GM18502 (cell line): Measurements from ENCODE around the gene ZNF771.
"Not testable (repeated sequence)": the region's sequence is repeated elsewhere in the genome, so short reads cannot be mapped to it uniquely, and the experiment has no call there.

Source experiments
- ATAC-seq: cut with Tn5 transposase; IDR thresholded peaks from one replicate; pipeline ENCODE4 v1.9.1; 2021; ENCODE audit warnings: mild to moderate bottlenecking; ENCODE audit not compliant: unreplicated experiment, poor library complexity

Gene ZNF771

DNA sequence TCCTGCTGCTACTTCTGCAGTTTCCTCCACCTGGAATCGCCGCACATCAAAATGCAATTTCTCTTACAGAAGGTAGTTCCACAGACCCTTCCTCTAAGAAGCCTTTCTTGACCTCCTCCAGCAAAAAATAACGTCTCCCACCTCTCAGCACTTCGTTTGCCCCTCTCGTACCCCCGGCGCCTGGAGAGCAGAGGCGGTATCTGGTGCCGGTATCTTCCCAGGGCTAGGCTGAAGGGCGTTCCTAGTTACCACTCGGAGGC, 21.9 kb downstream of the ZNF771 start:
- no peak for ATAC-seq

DNA sequence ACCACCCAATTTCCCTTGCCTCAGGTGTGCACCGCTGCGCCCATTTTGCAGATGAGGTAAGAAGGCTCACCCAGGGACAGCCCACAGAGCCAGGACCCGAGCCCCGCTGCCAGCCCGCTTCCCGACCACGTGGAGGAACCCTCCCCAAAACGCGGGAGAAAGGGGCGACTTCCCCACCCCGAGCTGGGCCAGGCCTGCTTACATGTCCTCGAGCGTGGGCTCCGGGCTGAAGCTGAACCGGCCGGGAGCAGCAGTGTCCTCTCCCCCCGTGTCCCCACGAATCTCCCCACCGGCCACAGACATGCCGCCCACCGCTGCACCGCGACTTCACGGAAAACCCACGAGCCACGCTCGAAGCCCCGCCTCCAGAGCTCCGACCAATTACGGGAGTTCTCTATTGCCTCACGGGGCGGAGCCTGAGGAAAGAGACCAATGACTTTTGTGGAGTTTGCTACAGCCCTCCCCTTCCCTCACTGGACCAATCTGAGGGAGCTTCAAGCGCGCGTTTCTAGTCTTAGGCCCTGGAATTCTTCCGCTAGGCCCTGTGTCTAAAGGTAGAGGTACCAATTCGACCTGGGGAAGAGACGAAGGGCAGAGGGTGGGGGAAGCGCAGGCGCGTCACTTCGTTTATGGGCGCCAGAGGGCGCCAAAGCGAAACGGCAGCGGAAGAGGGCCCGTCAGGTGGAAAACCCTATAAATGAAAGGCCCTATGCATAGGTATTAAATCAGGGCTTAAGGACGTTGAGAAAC, 22.4 kb downstream of the ZNF771 start, which contains the start of gene DCTPP1:
TSS of gene DCTPP1 (minus strand) at position 353 of the 750 bp plus-strand sequence. CDS start at position 303, 50 bp downstream.
- ATAC-seq = peak; percentile 92

DNA sequence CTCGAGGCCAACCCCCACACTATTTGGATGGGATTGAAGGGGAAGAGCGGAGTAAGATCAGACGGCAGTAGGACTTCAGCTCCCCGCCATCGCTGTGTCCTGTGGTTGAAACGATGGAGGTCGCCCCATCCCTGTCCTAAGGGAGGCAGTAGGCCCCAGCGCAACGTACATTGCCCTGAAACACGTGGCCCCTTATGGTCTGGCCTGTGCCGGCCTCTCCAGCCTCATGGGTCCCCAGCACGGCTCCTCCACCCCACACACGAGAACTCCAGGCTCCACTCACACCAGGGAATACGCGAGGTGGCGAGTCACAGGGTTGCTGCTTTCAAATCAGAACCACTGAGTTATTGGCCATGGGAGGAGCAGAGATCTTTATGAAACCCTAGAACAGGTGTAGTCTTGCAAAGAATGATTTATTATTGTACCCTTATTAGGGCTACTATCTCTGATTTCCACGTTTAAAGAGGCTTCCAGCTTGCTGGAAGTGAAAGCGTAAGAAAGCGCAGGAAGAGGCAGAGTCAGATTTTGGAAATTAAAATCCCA, 23.1 kb downstream of the ZNF771 start:
- peak; percentile 1 for ATAC-seq

DNA sequence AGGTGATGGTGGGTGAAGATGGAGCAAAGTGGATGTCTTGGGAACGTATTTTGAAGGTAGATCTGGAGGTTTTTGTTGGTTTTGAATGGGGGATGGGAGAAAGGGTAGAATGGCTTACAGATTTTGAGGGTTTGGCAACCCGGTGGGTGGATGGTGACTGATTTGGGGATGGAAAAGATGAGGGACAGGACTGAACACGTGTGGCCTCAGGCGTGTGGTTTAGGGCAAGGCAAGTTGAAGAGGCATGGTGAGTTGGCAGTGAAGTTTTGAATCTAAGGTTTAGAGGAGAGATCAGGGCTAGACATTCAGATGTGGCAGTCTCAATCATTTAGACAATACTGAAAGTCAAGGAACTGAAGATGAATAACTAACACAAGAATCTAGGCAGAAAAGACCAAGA, 27.4 kb downstream of the ZNF771 start:
- ATAC-seq = no peak

DNA sequence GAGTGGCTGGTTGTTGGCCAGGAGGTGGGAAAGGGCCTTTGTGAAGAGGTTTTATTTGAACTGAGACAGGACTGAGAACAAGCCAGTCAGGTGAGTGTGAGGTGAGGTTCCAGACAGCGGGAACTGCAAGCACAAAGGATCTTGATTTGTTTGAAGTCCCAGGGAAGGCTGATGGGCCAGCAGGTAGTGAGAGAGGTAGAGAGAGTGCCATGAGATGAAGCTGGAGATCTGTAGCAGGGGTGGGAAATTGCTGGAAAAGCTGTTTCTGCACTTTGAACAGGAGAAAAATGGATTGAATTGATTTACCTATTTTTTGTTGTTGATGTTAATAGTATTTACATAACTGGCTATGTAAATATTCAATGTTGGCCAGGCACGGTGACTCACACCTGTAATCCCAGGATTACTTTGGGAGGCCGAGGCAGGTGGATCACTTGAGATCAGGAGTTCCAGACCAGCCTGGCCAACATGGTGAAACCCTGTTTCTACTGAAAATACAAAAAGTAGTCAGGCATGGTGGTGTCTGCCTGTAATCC, 30.2 kb downstream of the ZNF771 start:
- no peak for ATAC-seq

DNA sequence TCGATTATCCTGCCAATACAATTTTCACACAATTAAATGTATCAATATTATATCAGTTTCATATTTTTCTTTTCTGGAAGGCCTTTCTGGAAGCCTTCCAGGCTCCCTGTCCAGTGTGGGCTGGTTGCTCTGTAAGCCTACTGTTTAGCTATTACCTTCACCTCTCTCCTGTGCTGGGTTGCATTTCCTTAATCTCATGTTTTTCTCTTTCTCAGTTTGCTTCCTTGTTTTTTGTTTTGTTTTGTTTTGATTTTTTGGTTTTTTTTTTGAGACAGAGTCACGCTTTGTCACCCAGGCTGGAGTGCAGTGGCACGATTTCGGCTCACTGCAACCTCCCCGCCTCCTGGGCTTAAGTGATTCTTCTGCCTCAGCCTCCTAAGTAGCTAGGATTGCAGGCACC, 31.4 kb downstream of the ZNF771 start:
- ATAC-seq = no peak

DNA sequence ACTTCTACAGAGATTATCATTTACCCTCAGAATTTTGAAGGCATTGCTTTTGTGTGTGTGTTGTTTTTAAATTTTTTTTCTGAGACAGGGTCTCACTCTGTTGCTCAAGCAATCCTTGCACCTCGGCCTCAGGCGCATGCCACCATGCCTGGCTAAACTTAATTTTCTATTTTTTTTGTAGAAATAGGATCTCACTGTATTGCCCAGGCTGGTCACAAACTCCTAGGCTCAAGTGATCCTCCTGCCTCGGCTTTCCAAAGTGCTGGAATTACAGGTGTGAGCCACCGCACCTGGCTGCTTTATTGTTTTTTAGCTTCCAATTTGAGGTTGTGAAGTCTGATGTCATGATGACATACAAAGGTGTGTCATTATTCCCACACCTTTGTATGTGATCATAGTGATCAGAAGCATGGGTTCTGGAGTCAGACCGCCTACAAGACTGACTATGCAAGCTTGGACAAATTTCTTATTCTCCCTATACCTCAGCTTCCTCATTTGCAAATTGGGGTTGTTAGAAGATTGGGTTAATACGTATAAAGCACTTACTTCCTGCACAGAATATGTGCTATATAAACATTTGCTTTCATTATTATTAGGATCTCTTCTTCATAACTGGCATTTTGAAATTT, 32.4 kb downstream of the ZNF771 start:
- ATAC-seq = no peak

DNA sequence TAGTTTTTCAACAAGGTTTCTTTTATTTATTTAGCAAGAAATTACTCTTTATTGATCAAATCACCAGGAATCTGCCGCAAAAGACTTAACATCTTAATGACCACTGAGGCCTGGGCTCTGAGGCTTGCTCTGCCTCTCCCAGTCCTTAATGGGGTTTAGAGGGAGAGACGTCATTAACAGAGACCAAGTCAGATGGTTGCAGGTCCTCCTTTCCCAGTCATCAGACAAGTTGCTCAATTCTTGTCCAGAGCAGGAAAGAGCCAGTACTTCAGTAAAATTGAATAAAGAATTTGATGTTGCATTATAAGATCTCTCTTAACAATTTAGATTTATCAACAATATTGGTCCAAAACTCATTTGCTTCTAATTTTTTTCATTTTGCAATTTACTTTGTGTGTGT, 36.2 kb downstream of the ZNF771 start:
- no peak for ATAC-seq

DNA sequence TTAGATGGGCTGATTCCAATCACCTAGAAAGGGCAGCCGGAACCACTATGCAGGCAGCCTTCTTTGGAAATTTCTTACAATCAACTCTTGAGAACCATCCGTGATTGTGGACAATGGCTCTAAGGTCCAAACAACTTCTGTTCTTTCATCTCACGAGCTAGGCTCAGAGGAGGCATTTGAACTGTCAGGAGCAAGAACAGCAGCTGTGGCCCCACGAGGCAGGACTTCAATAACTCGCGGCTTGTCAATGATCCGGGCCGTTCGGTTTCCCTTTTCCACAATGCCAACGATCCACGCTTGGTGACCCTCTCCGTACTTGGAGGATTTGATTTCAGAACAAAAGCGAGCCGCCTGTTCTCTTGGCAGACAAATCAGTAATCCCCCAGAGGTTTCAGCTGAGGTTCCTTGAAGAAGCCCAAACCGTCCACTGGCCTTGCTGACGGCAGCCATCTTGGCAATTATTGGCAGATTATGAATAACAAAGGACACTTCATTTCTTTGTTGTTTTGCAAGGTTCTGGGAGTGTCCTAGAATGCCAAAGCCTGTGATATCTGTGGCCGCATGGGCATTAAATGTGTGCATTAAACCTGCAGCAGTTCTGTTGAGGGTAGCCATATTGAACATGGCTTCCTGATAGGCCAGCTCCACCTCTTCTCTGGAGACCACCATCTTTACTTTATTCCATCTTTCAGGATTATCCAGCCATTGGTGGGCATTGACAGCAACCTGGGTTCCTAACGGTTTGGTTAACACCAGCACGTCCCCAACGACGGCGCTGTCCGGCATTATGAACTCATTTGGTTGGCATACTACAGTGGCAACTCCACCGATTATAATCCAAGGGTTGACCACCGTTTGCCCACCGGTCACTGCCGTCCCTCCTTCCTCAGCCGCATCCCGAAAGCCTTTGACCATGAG, 37.1 kb downstream of the ZNF771 start:
- no peak for ATAC-seq

DNA sequence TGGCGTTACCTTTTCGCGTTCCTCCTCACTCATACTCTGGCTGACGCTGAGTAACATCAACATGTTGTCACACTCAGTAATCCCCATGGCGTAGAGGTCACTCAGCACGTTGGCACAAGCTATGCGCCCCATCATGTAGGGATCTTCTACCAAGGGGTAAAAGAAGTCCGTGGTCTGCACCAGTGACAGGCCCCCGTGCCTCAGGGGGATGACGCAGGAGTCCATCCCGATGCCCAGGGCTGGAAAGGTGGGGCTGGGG, 37.7 kb downstream of the ZNF771 start:
- no peak for ATAC-seq

DNA sequence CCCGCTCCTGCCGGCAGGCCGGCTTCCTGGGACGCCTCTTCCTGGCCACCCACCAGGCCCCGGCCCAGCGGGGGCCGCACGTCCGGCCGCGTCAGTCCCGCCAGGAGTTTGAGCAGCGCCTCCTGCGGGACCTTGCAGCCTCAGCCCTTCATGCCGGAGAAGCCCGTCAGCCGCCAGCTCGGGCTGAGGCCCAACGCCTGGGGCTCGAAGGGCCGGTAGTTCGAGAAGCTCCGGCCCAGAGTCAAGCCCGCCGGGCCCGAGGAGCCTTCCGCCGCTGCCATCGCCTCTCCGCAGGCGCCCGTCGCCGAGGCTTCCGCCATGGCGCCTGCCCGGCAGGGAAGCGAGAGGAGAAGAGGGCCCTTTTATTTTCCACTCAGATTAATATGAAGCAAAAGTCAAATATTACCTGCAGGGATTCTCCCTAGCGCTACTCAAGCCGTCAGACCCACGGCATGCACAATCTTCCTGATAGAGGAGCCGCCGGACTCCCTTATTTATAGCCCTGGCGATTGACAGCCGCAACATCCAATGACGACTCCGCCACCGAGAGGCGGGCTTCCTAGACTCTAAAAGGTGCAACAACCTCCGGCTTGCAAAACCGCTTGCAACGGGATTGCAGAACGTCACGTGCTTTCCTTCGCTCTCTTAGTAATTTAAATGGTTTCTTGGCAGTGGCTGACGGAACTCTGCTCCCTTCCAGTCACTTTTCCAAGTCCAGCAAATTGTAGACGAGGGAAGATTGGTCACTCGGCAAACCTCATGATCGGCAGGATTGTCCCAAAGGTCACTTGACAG, 38.2 kb downstream of the ZNF771 start, which contains the start of gene SEPHS2:
TSS of gene SEPHS2 (minus strand) at position 467 of the 795 bp plus-strand sequence. CDS start at position 320, 147 bp downstream.
- ATAC-seq = peak; percentile 83

DNA sequence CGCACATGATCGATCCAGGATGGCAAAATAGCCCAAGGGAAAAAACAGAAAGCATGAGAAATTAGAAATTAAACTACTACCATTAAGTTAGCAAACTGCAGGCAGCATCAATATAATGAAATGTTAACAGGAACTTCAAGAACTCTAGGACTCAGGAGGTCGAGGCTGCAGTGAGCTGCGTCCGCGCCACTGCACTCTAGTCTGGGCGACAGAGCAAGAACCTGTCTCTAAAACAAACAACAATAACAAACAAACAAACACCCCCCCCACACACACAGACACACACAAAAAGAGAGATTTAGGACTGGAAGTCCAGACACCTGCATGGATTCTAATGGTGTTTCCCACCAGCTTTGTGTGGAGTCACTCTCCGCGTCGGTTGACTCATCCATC, 38.8 kb downstream of the ZNF771 start:
- ATAC-seq = no peak

DNA sequence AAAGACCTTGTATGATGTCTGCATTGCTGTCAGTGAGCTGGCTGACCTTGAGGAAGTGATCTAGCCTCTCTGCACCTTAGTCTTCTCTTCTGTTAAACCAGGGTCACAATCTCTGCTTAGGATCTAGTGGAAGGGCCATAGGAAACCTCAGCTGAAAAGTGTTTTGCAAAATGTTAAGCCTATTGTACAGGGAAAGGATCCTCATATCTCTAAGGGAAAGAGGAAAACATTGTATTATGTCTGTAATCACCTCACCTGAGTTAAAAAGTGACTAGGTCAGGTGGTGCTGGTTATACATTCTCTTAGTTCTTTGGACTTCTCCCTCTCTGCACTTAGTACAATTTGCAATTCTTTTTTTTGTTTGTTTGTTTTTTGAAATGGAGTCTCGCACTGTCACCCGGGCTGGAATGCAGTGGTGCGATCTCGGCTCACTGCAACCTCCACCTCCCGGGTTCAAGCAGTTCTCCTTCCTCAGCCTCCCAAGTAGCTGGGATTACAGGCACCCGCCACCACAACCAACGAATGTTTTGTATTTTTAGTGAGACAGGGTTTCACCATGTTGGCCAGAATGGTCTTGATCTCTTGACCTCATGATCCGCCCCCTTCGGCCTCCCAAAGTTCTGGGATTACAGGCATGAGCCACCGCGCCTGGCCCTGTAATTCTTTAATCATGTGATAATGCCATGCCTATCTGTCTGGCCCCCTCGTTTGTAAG, 40.3 kb downstream of the ZNF771 start:
- no peak for ATAC-seq

DNA sequence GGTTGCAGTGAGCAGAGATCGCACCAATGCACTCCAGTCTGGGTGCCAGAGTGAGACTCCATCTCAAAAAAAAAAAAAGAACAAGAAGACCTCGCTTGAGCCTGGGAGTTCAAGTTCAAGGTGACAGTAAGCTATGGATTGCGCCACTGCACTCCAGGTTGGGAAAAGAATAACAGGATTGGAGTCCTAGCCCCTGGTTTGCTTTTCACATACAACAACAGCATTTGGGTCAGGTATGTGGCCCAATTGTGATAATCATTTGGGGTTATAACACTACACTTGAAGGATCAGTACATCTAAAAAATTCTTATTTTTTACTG, 41.7 kb downstream of the ZNF771 start:
- no peak for ATAC-seq

DNA sequence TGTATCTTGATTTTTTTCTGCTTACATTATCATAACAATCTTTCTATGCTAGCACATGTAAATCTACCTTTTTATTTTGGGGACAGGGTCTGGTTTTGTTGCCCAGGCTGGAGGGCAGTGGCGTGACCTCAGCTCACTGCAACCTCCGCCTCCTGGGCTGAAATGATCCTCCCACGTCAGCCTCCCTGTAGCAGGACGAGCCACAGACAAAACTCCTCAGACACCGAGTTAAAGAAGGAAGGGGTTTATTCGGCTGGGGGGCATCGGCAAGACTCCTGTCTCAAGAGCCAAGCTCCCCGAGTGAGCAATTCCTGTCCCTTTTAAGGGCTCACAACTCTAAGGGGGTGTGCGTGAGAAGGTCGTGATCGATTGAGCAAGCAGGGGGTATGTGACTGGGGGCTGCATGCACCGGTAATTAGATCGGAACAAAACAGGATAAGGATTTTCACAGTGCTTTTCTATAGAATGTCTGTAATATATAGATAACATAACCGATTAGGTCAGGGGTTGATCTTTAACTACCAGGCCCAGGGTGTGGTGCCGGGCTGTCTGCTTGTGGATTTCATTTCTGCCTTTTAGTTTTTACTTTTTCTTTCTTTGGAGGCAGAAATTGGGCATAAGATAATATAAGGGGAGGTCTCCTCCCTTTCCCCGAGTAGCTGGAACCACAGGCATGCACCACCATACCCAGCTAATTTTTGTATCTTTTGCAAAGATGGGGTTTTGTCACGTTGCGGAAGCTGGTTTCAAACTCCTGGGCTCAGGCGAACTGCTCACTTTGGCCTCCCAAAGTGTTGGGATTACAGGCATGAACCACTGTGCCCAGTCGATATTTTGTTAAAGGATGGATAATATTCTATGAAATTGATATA, 45.5 kb downstream of the ZNF771 start:
- ATAC-seq = not testable (repeated sequence)

DNA sequence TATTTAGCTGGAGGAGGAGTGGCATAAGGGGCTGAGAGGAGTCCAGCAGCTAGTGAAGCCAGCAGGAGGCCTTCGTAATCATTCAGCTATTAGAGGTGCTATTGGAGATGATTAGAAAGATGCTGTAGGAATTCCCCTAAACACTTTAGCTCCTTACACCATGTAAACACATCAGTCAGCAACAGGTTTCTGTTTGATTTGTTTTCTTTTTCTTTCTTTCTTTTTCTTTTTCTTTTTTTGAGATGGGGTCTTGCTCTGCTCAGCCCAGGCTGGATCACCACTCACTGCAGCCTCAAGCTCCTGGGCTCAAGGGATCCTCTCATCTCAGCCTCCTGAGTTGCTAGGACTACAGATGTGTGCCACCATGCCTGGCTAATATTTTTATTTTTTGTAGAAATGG, 48.9 kb downstream of the ZNF771 start:
- ATAC-seq = no peak

DNA sequence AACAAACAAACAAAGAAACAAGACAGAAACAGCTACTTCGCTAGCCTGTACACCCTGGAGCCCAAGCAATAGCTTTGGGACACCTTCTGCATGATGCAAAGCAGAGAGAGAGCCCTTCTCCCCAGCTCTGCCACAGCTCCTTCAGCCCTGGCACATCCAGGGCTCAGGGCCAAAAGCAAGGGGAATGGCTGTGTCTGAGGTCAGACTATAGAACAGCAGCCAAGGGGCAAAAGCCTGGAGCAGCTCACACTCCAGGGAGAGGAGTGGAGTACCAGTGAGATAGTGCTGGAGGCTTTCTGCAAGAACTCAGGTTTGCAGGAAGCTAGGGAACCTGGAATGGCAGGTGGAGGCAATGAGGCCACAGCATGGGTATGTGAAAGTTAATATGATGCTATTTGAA, 49.9 kb downstream of the ZNF771 start:
- ATAC-seq = no peak

DNA sequence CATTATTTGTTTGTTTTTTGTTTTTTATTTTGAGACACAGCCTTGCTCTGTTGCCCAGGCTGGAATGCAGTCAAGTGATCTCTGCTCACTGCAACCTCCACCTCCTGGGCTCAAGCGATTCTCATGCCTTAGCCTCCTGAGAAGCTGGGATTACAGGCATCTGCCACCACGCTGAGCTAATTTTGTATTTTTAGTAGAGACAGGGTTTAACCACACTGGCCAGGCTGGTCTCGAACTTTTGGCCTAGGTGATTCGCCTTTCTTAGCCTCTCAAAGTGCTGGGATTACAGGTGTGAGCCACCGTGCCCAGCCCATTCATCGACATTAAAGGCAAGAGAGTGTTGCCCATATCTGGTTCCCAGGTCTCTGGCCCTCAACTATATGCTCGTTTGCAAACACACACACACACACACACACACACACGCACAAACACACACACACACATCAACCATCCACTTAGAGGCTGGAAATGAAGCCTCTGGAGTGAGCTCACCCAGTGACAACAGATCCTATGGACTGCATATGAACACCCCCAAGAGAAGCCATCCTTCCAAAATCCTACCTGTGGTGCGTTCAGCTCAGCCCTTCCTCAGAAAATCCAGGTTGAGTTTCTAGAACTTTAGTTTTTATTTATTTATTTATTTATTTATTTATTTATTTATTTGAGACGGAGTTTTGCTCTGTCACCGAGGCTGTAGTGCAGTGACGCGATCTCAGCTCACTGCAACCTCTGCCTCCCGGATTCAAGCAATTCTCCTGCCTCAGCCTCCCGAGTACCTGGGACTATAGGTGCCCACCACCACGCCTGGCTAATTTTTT, 50.5 kb downstream of the ZNF771 start:
- ATAC-seq = no peak
